Stimulated activated CD4-positive, alpha-beta T cell treated with anti-CD3 and anti-CD28 coated beads, Interleukin-1b, Interleukin-23, amount 100 ng/mL, for 24 hours (primary cell): Measurements from ENCODE around the gene VAMP4.
"Not testable (repeated sequence)": the region's sequence is repeated elsewhere in the genome, so short reads cannot be mapped to it uniquely, and the experiment has no call there.

ENCODE experiments used
- DNase-seq, 4 experiments: peaks; one replicate each; pipeline ENCODE4 v3.0.0-alpha.2; 2020; ENCODE audit warnings: low read depth in 4 of 4, low spot score in 1 of 4

Gene VAMP4

DNA sequence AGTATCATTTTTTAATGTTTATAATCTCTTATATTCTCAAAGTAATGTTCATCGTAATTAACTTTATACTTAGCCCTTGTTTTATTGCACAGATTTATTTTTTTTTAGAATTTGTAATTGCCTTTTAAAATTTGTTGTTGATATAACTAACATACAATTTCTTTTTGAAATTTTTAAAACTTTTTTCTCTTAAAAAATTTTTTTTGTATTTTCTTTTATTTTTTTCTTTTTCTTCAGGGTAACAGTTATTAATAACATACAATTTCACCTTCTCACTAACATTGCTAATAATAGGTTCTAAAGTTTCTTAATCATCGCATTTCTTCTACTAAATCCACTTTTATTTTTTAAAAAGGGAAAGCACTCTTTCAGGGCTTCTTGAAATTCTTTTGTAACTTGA lies 11.3 kb upstream of the VAMP4 start:
- no peak for DNase-seq

DNA sequence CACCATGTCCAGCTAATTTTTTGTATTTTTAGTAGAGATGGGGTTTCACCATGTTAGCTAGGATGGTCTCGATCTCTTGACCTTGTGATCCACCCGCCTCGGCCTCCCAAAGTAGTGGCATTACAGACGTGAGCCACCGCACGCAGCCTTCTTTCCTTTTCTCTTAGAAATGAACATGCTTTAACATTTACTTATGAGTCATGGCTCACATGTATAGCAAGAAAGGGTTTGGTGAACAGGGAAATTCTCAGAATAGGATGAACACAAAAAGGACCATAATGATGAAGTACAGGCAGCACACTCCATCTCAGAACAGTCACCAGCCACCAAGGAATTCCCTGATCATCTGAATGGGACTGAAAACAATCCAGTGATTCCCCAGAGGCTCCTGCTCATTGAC lies 9.4 kb upstream of the VAMP4 start:
- DNase-seq, result no peak

DNA sequence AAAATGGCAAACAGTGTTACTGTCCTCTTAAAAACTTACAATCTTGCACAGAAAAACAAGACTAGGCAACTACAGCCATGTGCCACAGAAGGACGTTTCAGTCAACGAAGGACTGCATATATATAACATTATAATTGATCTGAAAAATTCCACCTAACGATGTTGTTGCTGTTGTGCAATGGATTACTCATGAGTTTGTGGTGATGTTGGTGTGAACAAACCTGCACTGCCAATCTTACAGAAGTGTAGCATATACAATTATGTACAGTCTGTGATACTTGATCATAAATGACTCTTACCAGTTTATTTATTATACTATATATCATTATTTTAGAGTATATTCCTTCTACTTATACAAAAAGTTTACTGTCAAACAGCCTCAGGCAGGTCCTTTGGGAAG lies 6.8 kb upstream of the VAMP4 start:
- no peak for DNase-seq

DNA sequence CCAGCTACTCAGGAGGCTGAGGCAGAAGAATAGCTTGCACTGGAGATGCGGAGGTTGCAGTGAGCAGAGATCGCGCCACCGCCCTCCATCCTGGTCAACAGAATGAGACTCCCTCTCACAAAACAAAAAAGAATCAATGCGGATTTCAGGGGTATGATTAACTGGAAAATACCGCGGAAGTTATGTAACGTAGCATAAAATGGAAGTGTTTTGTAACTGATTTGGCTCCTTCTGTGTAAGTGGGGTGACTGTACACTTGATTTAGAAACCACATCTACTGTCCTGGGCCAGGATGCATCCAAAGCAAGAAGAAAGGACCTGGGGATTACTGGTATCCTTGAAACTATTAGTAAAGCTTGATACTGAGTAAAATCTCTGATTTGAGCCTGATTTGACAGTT lies 3.1 kb upstream of the VAMP4 start:
- DNase-seq, result no peak

DNA sequence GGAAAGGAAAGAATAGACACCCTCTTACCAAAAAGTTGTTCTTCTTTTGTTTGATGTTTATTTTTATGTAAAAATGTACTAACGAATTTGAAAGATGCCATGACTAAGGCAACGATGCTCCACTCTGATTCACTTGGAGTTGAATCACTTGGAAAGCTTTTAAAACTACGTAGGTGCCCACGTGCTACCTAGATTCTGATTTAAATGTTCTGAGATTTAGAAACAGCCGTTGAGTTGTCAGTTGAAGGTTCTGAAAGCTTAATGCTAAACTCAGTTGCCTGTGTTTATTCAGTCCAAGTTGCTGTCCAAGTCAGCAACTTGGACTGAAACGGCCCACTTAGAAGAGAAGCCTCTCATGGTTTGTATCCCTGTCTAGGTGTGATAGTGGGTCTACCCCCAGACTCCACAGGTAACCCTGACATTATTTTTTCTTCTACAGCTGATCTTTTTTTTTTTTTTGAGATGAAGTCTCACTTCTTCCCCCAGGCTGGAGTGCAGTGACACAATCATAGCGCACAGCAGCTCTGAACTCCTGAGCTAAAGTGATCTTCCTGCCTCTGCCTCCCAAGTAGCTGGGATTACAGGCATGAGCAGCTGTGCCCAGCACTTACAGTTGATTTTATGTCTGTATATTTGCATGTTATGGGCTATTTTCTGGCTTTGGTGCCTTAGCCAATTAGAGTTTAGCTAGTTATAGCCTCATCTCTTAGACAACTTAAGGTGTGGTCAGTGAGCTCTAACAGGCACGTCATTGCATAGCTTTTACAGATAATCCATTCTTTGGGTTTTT lies 1.4 kb upstream of the VAMP4 start:
- no peak for DNase-seq

DNA sequence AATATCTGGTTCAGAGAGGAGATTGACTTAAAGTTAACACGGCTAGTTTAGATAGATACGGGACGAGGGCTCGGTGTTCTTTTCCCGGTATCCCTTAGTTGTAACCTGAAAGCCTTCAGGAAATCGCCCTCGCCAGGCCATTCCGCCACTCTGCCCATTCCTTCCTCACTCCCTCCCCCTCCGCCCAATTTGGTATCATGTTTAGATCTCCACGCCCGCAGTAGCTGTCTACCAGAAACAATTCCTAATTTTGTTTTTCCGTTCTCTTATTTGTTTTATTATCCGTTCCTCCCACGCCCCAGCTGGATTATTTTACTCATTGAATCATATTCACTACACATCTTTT lies 685 bp upstream of the VAMP4 start:
- DNase-seq, result no peak

DNA sequence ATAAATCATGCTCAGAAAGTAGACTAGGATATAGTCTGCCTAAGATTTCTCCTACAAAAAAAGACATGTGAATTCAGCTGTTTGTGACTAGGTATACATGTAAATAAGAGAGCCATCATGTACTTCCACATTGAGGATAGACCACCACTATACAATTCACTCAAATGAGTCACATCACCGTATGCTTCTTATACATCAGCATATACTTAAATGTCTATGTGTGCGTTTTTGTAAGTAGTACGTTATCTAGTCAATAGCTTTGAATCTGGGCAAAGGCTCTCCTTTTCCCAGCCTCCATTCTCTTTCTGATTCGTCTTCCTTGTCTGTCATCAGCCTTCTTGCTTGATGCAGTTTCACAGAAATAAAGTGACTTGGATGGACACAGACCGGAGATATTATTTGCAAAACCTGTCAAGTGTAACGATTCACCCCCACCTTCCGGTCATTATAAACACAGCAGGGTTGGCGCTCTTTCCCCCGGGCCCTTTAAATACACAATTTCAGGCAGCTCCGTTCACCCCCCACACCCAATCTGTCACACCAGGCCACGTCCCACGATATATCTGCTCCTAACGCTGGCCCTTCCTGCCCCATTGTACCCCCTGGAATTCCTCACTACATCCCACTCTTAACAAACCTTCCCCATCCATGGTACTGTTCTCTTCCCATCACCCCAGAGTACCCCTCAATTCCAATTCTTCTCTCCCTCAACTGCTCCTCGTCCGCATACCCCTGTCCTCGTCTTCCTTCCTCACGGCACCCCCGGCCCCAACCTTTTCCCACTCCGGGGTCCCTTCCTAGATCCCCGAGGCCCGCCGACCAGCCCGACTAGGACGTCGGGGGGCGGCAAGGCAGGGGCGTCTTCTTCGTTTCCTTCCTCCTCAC lies 636 bp downstream of the VAMP4 start:
- peak in 1 of 4 experiments; percentile 18 for DNase-seq

DNA sequence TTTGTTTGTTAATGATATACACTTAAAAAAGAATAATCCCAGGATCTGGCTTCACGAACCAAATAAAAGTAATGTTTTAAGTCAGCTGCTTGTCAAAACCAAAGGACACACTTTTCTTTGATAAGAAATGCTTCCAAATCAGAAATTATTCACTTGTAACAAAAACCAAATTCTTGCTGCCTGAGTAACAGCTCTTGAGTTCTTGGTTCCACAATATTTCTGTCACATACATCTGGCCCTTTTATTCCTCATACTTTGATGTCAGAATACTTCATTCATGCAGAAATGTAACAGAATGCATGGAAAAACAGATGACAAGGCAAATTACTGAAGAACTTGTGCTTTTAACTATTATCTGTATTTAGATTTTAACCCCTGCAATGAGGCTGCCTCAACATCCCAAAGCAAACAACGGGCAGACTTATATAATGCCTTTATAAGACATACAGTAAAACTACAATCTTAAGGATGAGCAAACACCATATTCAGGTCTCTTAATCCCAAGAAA lies 1.5 kb downstream of the VAMP4 start:
- no peak for DNase-seq

DNA sequence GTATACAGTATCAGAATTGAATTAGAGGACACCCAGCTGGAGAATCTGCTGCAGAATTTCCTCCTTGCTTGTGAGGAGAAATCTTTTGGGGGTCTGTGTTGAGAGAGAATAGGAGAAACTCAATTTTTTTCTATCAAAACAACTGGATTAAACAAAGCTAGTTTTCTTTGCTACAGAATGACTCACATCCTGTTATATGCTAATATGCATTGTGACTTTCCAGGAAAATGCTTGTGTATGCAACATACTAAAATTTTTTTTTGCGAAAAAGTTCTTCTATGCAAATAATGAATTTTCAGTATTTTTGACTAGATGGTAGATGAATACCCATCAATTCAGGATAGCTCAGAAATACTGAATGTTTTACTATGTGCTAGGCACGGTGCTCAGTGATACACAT lies 2.2 kb downstream of the VAMP4 start:
- no peak for DNase-seq

DNA sequence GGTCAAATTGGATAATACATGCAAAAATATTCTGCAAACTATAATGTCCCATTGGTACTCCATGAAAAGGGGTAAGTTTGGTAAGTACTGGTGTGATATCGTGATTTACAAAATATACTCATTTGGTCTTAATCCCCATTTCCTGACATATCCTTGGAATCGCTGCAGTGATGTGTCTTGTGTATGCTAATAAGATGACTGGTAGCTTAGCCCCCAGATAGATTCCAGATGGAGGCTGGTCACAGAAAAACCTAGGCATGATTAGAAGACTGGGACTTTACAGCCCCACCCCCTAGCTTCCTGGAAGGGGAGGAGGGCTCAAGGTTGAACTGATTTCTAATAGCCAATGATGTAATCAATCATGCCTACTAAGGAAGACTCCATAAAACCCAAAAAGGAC lies 3.0 kb downstream of the VAMP4 start:
- DNase-seq, result no peak

DNA sequence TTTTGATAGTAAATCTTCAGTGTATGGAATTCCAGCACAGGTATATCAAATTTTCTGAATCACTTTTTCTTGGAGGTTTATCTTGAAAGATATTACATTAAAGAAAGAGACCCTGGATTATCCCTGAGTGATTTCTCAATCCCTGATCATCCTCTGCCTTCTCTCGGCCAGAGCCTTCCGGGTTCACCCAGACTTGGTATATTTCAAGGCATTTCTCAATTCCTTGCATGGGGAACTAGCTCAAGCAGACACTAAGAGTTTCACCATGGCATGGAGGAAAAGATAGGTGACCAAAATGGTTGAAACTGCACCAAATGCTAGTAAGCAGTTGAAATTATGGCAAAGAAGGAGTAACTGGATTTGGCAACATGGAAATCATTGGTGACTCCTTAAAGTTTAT lies 5.7 kb downstream of the VAMP4 start:
- no peak for DNase-seq

DNA sequence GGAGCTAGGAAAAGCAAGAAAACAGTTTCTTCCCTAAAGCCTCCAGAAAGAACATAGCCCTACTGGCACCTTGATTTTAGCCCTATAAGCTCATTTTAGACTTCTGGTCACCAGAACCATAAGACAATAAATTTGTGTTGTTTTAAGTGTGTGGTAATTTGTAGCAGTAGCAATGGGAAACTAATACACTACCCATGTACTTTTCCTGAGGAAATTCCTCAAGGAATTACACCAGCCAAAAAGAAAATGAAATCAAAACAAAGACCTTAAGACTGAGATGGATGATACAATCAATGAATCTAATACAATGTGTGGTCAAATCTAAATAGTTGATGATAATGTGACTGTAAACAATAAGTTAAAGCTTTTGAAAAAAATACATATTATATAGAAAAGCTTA lies 11.8 kb downstream of the VAMP4 start:
- no peak for DNase-seq

DNA sequence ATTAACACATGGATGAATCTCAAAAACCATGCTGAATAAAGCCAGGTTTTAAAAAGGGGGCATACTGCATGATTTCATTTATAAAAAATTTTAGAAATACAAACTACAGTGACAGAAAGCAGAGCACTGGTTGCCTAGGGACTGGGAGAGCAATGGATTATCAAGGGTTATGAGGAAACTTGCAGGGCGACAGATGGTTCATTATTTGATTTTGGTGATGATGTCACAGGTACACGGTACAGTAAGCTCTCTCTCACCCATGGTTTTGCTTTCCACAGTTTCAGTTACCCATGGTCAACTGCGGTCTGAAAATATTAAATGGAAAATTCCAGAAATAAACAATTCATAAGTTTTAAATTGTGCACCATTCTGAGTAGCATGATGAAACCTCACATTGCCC lies 14.1 kb downstream of the VAMP4 start:
- DNase-seq, result no peak

DNA sequence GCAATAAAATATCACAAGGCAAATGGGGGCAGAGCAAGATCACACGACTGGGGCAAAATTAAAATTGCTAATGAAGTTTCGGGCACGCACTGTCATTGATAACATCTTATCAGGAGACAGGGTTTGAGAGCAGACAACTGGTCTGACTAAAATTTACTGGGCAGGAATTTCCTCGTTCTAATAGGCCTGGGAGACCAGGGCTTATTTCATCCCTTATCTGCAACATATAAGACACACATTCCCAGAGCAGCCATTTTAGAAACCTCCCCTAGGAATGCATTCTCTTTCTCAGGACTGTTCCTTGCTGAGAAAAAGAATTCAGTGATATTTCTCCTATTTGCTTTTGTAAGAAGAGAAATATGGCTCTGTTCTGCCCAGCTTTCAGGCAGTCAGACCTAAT lies 18.7 kb downstream of the VAMP4 start:
- not testable (repeated sequence) for DNase-seq

DNA sequence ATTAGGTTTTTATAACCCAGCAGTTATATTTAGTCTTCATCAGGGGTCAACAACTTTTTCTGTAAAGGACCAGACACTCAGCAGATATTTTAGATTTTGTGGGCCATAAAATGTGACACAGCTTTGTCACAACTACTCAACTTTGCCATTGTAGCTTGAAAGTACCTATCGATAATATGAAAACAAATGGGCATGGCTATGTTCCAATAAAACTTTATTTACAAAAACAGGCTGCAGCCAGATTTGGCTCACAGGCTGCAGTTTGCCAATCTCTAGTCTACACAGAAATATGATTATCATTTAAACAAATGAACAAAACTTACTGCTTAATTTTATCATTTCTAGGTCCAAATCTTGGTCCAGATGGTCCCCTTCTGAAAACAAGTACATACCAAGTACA lies 23.0 kb downstream of the VAMP4 start:
- no peak for DNase-seq

DNA sequence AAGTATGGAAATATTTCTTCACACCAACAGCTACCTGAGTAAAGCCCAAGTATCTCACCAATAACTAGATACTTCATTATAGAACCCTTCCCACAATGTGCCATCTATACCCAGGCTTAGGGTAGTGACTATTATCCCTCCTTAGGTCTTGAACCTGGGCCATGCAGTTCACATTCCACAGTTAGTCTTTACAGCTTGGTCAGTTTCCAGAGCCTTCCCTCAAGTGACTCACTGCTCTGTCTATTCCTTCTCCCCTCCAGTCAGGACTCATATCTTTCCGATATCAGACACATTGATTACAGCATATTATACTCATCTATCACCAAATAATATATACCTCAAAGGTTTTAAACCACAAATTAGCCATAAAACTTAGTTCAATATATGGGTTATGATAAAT lies 23.6 kb downstream of the VAMP4 start:
- DNase-seq, result no peak

DNA sequence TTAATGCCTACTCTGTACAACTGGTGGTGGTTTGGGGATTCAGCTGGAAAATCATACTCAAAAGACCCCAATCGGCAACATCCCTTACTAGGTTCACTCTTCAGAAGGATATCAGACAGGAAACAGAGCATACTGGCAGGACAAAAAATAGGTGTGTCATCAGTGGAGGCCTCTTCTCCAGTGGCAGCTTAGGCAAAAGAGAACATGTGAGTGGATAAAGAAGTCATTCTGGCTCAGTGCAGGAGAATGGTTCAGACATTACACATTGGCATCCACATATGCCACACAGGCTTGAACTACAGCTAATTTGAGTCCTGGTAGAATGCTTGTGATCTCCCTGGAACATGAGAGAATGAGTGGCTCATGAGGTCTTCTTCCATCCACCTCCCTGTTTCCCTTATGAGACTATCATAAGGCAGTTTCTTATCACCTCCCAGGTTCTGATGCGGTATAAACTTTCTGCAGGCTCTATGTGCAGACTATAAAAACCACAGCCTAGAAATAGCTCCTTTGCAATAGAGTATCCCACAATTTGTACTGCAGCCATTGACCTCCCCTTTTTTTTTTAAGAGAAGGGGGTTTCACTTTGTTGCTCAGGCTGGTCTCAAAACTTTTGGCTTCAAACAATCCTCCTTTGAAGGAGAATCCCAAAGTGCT lies 24.7 kb downstream of the VAMP4 start:
- no peak for DNase-seq

DNA sequence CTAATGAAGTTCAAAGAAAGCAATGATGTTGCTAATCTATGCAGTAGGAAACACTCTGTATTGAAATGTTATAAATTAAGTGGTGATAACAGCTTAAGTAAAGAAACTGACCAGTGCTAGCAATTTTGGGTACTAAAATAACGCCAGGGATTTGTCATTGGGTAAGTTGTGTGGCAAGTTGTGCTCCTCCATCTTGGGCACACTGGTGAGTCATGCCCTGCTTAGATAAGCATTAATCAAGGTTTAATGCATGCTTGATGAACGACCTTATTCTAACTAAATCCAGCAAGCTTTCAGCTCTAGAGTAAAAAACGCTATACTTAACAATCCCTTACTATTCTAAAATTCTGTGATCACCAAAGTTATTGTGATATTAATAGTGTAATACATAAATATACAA lies 25.2 kb downstream of the VAMP4 start:
- DNase-seq, result no peak

DNA sequence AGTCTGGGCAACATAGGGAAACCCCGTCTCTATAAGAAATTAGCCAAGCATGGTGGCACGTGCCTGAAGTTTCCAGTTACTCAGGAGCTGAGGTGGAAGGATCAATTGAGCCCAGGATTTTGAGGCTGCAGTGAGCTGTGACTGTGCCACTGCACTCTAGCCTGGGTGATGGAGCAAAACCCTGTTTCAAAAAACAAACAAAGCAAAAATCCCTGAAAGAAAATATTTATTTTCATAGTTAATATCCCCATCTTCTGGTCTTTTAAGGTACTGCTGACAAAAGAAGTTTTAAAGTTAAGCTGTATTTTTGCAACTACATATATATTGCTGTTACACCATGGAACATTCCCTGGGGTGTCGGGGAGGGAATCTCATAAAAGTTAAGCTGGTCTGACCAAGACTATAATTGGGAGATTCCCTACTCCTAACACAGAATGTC lies 26.0 kb downstream of the VAMP4 start:
- no peak for DNase-seq

DNA sequence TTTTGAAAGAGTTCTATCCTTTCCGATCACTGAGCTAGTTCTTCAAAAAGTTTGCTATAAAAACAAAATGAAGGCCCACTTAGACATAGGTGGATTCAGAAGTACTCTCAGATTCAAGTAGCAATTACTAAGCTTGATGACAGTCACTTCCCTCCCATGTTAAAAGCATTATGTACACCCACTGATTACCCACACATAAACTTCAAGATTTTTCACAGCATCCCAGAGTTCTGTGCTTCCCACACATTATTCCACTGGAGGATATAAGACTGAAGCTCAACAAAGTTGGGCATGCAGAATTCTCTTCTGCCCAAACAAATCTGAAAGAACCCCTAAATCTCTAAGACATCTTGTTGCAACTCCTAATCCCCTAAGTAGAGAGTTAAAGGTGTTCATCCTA lies 29.5 kb downstream of the VAMP4 start:
- no peak for DNase-seq

DNA sequence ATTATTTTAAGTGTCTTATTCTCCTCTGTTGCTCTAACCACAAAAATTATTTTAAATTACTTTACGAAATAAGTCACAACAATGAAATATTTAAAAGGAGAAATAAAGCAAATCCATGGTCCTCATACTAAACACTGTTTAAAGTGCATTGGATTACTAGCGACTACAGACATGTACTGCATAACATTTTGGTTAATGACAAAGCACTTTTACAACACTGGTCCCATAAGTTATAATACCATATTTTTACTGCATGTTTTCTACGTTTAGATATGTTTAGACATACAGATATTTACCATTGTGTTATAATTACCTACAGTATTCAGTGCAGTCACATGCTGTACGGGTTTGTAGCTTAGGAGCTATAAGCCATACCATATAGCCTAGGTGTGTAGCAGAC lies 30.2 kb downstream of the VAMP4 start:
- DNase-seq, result no peak

DNA sequence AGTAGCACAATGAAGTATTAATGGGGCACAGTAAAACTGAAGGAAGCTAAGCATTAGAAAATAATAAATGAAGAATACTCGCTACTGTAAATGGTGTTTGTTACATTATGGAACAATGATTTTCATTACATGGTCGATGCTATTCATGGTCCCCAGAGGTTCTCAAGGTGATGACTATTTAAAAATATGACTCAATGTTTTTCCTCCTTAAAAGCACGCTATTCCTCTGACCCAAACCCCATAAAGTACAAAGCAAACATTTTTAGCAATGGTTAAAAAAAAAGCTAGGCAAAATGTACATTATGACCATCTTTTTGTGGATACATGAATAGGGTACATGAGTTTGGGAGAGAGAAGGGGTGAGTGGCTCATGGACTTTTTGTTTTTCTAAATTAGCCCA lies 34.3 kb downstream of the VAMP4 start:
- no peak for DNase-seq
